Neural cell (in vitro differentiated cells): ENCODE data around the gene RHCG.

ENCODE experiments used
- EP300 ChIP-seq: fragments of 450-650 bp; conservative IDR thresholded peaks from 2 replicates; pipeline ENCODE4 v1.6.1; 2014; ENCODE audit warnings: antibody characterized with exemption, mild to moderate bottlenecking, moderate library complexity; ENCODE audit not compliant: poor library complexity, severe bottlenecking
- EZH2 ChIP-seq: fragments of 200-600, 300-800 bp; shearing (Covaris generic), sonication (generic); IDR thresholded peaks from 2 replicates; pipeline ENCODE4 v1.6.1; 2014; ENCODE audit warnings: antibody characterized with exemption, low read length, borderline replicate concordance, mild to moderate bottlenecking; ENCODE audit not compliant: insufficient read depth, poor library complexity, severe bottlenecking
- MXI1 ChIP-seq: fragments of 450-650 bp; conservative IDR thresholded peaks from 2 replicates; pipeline ENCODE4 v1.6.1; 2014; ENCODE audit warnings: antibody characterized with exemption, mild to moderate bottlenecking; ENCODE audit not compliant: poor library complexity, severe bottlenecking
- POLR2AphosphoS5 ChIP-seq: IDR thresholded peaks from 2 replicates; pipeline ENCODE4 v1.6.1; 2012
- RAD21 ChIP-seq: fragments of 450-650 bp; conservative IDR thresholded peaks from 2 replicates; pipeline ENCODE4 v1.6.1; 2014; ENCODE audit warnings: antibody characterized with exemption, mild to moderate bottlenecking, moderate library complexity
- TAF1 ChIP-seq: IDR thresholded peaks from 2 replicates; pipeline ENCODE4 v1.6.1; 2012; ENCODE audit warnings: low read depth
- TF ChIP-seq, protein P1 (sequence below): fragments of 450-650 bp; IDR thresholded peaks from 2 replicates; pipeline ENCODE4 v1.5.1; 2014; ENCODE audit warnings: antibody characterized with exemption, mild to moderate bottlenecking, moderate library complexity; ENCODE audit not compliant: poor library complexity, severe bottlenecking
- TF ChIP-seq, protein P2 (sequence below): IDR thresholded peaks from 2 replicates; pipeline ENCODE4 v1.6.1; 2012; ENCODE audit warnings: borderline replicate concordance

DNA sequence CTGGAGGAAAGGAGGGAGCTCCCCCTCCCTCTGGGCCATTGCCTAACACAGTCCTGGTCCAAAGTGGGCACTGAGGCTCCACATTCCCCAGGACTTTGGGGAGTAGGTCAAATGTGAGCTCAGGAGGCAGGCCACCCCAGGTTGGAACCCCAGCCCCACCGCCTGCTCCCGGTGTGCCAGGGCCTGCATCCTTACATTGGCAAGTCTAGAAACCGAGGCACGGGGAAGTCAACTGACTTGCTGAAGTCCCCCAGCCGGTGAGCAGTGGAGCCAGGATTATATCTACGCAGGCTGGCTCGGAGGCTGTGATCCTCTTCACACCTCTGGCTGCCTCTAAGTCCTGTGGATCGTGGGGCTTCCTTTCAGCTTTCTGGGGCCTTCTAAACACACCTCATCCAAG is 48.7 kb downstream of the RHCG start:
- TF ChIP-seq, protein P1, sequence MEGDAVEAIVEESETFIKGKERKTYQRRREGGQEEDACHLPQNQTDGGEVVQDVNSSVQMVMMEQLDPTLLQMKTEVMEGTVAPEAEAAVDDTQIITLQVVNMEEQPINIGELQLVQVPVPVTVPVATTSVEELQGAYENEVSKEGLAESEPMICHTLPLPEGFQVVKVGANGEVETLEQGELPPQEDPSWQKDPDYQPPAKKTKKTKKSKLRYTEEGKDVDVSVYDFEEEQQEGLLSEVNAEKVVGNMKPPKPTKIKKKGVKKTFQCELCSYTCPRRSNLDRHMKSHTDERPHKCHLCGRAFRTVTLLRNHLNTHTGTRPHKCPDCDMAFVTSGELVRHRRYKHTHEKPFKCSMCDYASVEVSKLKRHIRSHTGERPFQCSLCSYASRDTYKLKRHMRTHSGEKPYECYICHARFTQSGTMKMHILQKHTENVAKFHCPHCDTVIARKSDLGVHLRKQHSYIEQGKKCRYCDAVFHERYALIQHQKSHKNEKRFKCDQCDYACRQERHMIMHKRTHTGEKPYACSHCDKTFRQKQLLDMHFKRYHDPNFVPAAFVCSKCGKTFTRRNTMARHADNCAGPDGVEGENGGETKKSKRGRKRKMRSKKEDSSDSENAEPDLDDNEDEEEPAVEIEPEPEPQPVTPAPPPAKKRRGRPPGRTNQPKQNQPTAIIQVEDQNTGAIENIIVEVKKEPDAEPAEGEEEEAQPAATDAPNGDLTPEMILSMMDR = no peak
- TF ChIP-seq MXI1 (no peak), RAD21 (no peak), EP300 (no peak), POLR2AphosphoS5 (no peak), EZH2 (no peak), TAF1 (no peak)
- TF ChIP-seq, protein P2, sequence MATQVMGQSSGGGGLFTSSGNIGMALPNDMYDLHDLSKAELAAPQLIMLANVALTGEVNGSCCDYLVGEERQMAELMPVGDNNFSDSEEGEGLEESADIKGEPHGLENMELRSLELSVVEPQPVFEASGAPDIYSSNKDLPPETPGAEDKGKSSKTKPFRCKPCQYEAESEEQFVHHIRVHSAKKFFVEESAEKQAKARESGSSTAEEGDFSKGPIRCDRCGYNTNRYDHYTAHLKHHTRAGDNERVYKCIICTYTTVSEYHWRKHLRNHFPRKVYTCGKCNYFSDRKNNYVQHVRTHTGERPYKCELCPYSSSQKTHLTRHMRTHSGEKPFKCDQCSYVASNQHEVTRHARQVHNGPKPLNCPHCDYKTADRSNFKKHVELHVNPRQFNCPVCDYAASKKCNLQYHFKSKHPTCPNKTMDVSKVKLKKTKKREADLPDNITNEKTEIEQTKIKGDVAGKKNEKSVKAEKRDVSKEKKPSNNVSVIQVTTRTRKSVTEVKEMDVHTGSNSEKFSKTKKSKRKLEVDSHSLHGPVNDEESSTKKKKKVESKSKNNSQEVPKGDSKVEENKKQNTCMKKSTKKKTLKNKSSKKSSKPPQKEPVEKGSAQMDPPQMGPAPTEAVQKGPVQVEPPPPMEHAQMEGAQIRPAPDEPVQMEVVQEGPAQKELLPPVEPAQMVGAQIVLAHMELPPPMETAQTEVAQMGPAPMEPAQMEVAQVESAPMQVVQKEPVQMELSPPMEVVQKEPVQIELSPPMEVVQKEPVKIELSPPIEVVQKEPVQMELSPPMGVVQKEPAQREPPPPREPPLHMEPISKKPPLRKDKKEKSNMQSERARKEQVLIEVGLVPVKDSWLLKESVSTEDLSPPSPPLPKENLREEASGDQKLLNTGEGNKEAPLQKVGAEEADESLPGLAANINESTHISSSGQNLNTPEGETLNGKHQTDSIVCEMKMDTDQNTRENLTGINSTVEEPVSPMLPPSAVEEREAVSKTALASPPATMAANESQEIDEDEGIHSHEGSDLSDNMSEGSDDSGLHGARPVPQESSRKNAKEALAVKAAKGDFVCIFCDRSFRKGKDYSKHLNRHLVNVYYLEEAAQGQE = no peak
